Hematopoietic multipotent progenitor cell treated with erythropoietin and hydrocortisone succinate and interleukin-3 and kit ligand, for 8 days (in vitro differentiated cells): ENCODE data around the gene FMNL2.
"Not testable (repeated sequence)": the region's sequence is repeated elsewhere in the genome, so short reads cannot be mapped to it uniquely, and the experiment has no call there.

Experiments
- DNase-seq: peaks from one replicate; pipeline ENCODE4 v3.0.0-alpha.2; 2015

Gene FMNL2

DNA sequence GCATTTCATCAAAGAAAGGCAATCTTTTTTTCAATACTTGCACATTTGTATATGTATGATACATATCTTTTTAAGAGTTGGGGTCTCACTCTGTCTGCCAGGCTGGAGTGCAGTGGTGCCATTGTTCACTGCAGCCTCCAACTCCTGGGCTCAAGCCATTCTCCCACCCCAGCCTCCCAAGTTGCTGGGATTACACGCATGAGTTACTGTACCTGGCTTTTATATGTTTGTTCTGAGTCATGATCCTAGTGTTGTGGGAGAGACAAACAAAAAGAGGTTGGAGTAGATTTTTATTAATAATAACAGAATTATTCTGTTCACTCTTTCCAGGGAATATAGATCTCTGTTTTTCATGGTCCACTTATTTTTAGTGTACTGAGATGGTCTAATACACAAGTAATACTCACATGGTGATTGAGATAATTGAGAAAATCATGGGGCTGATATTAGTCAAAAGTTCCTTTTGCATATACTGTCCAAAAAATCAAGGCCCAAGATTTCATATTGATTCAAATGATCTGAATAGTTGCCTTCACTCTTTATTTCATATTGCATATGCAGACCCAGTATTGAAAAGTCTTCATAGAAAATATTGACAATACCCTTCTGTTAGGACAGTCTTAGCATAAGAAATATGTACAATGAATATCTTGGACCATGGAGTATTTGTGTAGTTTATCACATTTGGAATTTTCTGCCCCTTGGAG lies 138.3 kb downstream of the FMNL2 start:
- no peak for DNase-seq

DNA sequence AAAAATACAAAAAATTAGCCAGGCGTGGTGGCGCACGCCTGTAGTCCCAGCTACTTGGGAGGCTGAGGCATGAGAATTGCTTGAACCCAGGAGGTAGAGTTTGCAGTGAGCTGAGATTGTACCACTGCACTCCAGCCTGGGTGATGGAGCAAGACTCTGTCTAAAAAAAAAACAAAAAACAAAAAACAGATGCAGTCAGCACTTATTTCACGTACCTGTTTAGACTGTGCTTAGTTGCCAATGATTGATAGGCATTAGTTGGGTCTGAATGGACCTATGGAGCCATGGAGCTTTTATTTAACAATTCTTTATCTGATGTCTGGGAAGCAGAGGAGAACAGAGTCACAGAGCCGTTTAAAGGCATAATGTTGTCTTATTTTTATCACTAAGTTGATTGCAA lies 139.5 kb downstream of the FMNL2 start:
- not testable (repeated sequence) for DNase-seq

DNA sequence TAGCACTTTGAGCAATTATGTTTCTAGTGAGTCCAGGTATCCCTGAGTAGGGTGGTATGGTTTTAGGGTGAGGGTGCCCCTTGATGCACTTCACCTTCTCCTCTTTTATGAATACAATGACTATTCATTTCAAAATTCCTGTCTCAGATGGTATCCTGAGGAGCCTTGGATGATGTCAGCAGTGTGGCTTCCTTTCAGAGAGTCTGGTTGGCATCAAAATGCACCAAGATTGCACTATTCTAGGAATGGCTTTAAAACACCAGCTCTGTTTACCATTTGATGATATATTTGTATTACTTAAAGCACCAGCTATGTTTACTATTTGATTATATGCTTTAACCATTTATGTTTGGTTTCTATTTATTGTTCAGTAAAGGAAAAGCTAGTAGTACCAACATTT lies 141.0 kb downstream of the FMNL2 start:
- no peak for DNase-seq

DNA sequence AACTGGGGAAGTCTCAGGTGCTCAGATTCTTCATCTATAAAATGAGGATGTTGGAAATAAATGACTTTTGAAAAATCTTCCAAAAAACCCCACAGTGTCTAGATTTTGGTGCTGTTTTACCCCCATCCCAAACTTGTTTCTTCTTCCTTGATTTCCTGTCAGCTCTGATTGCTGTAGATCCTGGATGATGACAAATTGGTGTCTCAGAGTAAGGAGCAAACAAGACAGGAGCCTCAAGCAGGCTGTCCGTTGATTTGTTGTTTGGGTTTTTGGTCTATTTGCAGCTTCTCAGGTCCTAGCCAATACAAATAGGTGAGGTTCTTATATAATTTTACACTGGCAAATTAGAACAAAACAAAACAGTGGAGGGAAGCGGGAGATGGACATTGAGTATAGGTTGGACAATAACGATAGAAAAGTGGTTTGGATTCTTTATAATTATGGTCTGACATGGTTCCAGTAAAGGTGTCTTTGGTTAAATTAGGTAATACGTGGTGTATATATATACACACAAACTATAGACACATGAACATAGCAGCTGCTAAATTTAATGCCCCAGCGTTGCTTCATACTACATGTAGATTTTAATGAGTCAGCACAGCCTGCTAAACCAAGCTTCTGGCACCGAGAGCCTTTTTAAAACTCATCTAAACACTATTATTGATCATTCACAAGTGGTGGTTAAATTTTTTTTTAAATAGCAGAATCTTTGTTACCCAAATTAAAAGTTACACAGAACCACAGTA lies 142.5 kb downstream of the FMNL2 start:
- no peak for DNase-seq

DNA sequence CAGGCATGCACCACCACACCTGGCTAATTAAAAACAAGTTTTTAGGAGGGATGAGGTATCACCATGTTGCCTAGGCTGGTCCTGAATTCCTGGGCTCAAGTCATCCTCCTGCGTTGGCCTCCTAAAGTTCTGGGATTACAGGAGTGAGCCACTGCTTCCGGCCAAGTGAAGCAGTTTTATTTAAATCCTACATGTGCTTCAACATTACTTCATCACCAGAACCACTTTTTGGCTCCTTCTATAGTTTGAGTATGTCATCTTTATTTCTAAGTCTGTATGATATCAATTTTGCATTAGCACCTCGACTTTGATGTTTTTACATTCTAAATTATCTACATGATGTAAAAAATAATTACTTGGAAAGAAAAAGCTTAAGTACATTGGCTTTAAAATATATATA lies 144.3 kb downstream of the FMNL2 start:
- no peak for DNase-seq

DNA sequence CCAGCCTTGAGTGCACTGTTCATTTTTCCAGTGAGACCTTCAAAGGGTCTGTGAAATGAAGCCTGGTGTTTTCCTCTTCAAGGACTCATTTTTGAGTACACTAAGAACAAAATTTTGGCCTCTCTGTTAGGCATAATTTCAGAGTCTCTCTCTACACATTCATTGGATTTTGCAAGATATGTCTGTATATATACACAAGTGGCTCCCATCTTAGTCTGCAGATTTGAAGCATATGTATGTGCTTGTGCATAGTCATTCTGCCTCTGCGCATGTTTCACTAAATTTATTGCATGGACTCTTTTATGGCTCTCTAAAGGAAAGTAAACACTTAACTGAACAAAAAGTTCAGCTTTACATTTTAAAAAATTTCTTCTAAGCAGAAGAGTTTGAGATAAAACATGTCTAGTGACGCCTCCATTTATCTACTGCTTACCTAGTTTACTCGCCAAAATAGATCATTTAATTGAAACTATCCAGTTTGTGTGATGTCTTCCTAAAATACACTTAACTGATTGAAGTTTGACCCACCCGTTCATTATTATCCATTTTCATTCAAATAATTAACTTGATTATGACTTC lies 145.9 kb downstream of the FMNL2 start:
- DNase-seq, result no peak

DNA sequence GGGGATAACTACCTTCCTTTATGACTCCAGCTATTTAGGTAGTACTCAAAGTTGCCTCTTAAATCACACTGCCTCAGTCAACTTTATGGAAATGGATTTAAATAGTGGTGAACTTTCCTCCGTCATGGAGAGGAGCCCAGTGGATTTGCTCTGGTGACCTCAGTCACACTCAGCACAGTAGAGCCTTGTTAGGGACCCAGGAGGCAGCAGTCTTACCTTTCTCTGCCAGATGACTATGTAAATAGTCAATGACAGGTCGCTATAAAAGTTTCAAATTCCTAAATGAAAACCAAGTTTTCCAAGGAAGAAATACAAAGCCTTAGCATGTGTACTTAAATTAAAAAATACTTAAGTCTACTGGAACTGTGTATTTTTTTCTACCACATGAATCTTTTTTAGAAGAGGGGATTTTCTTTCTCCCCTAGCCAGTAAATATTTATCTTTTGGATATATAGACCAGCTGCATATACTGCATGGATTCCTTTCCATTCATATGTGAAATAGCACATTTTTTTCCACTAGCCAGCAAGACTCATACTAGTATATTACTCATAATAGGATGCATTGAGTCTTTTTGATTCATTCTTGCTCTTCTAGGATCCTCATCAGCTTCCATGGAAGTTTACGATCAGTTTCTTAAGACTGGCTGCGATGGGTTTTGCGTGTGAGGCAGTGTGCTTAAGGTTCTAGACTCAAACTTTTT lies 147.1 kb downstream of the FMNL2 start:
- DNase-seq, result no peak

DNA sequence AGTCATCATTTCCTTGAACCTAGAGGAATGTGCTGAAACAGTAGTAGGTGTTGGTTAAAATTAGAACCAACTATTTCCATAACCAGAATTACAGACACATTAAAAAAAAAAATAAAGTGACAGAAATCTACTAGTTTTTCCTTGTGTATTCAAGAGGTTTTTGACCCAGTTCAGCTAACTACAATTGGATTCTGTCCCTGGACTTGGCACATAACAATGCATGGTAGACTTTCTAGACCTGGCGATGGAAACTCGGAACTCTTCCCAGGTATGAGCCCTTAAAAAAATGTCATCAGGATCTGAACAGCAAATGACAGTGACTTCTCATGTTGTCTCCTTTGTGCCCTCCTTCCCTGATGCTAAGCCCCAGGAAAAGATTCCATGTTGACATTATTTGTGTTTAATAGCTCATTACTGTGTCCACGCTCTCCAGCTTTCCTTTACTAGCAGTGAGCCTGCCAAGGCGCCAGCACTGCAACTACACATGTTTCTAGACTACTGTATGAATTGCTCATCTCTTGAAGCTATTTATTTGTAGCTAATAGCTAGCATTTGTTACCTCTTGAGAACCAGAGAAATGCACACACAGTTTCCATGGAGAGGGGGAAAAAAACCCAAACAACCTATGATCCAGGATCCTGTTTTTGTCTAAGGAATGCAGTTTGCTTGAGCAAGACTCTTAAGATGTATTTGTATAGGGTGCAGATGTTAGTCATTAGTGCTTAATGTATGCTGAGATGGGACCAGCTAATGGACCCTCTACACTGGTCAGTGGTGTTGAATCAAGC lies 148.5 kb downstream of the FMNL2 start:
- DNase-seq, result no peak

DNA sequence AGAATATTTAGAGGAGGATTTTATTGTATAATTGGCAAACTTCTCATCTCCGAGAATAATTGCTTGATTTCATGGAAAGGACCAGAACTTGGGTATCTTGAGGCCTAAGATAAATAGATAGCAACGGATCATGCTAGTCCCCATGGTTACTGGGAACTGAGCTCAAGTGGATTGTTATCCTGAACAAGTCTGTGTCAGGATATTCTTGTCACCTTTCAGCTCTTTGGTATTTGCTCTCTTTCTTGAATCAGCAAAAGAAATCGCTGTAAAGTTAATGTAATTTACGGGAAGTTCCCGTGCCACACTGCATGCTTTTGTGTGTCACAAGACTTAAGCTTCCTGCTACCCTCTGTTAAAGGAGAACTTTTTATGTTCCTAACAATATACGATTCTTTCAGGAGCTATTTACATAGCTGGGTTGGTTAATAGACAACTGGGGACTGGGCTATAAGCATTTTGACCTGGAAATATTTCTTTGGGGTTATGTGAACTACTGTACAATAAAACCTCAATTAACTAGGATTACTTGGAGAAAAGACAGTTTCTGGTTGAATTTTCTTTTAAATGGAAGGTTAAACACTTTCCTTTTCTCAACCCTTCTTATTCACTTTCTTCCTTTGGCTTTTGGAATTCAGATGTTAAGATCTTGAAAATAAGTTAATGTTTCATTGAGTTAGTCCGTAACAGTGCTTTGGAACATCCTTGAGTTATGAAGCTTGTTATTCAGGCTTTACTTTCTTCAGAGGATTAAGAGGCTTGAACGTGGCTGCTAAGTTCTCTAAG lies 151.2 kb downstream of the FMNL2 start:
- peak; percentile 58 for DNase-seq

DNA sequence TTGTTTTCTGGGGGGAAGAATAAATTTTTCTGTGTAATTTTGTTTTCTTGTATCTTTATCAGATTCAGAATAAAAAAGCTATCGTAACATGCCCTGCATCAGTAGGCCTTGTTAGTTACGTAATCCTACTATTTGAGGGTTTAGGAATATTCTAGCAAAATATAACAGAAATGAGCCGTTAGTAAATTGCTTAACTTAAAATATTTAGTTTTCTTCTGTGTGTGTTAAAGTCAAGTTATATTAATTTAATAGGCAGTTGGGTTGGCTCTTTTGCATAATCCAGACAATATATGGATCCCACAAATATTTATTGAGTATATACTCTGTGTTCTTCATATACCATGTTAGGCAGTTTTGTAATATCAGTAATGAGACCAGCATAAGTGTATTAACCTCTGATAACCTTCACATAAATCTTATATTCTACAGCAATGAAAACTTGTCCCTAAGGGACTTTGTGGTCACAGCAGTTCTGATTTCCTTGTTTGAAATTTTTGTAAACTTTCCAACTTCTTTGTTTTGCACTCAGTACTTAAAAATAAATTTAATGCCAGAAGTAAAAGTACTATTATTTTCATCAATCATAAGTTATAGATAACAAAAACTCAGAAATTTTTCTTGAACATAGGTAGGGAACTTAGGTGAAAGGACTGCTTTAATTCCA lies 151.9 kb downstream of the FMNL2 start:
- DNase-seq, result no peak

DNA sequence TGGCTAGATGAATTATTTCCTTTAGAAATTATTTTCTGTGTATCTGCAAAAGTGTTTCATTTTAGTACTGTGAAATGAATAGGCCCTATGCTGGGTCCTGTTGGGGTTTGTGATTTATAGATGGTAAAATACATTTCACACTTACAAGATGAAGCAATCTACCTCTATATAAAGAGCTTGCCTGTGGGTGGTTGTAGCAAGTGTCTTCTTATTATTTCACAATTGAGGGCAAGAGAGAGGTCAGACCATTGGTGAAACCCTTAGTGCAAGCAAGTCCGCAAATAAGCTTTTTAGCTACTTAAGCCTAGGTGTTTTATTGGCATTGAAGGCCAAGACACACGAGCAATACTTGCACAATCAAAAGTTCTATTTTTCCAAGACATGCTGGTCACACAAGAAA lies 153.1 kb downstream of the FMNL2 start:
- DNase-seq, result no peak

DNA sequence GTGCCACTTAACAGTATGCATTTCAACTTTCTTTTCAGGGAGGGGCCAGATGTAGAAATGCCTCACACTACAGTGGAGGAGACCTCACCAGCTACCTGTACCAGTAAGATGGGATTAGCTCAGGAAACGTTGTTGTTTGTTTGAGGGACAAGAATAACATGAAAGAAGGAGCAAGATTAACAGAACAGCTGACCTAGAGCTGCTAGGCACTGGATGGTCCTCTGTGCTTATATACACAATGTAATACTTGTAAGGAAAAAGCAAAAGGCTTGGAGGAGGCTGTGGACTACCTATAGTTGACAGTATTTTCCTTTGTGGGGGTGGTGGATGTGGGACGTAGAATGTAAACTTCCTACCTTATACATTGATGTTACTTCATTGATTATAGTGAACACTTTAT lies 154.4 kb downstream of the FMNL2 start:
- no peak for DNase-seq

DNA sequence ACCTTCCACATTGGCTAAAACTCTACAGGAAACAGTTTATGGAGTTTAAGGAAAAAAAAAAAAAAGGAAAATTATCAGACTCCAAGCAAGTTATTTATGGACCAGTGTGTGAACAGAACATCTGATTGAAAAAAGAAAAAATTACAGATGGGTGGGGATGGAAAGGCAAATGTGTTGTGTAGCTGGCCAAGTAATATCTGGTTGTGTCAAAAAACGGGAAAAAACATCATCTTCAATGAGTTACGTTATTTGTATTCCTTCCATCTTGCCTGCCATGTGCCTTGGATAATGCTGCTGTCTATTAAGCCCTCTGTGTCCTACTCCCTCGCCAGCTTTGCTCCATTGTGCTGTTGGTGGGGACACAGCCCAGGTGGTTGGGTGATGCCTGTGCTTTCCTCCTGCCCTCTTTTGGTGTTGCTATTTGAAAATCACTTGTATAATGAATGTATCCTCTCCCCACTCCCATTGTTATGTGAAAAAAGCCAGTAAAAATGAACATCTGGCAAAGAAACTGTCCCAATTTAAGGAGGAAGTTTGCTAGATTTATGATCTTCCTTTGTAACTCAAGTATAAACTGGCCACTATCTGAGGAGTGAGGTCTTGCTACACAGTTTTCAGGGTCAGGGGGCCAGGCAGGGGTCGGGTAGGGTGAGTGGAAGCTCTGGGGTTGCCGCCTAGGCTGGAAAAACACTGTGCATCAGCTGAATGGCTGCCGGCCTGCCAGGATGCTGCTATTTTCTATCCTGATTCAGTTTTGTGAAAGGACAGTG lies 155.9 kb downstream of the FMNL2 start:
- no peak for DNase-seq

DNA sequence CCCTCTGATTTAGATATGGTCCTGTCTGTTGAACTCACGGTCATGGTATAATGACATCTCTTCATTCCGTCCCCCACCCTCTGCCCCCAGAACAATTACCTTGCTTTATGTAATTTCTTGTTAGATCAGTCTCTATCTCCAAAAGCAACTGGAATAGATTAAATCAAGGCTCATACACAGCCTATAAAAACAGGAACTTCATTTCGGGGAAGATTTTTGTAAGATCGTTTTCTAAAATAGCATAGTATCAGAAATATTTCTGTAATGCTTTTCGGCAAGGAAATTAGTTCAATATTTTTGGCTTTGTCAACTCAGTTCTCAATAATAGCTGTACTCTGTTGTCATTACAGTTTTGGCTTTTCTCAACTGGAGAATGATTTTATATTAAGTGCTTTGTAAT lies 157.2 kb downstream of the FMNL2 start:
- no peak for DNase-seq

DNA sequence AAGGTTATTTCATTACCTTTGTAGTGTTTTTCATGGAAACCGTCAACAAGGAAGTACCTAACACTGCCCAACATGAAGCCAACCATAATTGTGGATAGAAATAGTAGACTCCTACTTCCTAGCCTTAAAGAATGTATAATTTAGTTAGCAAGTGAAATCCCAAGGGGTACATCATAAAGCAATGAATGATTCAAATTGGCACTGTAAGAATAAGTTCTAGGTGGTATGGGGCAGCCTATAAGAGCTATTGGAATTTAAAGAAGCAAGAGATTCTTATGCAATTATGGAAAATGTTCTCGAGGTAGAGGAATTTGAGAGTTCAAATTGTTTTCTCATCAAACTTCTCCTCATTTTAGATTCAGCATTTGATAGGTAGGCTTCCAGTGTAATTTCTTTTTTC lies 157.9 kb downstream of the FMNL2 start:
- no peak for DNase-seq

DNA sequence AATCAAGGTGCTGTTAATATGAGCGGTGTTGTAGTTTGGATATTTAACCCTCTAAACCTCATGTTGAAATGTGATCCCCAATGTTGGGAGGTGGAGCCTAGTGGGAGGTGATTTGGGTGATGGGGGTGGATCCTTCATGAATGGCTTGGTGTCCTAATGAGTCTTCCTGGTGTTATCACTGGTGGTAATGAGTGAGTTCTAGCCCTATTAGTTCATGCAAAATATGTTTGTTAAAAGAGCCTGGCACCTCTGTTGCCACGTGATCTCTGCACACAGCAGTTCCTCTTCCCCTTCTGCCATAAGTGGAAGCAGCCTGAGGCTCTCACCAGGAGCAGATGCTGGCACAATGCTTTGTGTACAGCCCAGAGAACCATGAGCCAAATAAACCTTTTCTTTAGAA lies 158.4 kb downstream of the FMNL2 start:
- DNase-seq, result no peak

DNA sequence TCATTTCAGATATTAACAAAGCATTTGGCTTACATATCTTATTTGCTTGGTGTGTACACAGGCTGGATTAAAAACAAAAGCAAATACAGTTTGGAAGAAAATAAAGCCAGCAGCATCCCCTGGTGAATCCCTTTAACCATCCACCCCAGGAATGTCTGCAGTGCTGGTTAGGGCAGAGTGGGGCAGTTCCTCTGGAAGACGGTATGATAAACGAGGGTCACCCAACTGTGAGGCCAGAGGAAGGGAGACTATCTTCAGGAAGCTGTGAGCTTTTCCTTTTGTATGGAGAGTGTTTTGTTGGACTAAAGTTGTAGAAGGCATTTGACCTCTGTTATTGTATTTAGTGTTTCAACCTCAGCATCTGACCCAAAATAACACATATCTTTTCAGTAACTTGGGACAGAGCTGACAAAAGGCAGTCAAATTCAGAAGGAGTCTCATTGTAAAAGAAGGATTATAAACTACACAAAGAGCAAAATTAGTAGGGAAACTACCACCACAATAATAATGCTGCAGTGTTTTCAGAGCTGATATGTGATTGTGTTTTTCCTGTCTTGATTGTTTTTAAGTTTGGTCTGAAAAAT lies 159.1 kb downstream of the FMNL2 start:
- no peak for DNase-seq

DNA sequence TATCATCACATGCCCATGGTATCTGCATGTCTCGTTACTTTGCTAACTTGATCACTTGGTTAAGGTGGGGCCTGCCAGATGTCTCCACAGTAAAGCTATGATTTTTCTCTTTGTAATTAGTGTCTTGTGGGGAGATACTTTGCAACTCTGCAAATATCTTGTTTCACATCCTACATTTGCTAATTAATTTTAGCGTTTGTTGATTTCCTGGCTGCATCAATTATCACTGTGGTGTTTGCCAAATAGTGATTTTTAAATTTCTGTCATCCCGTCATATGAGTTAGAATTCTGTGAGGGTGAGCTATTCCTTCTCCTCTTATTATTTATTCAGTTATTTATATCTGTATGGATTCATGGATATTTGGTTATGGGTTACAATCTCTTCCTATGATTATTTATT lies 161.4 kb downstream of the FMNL2 start:
- no peak for DNase-seq

DNA sequence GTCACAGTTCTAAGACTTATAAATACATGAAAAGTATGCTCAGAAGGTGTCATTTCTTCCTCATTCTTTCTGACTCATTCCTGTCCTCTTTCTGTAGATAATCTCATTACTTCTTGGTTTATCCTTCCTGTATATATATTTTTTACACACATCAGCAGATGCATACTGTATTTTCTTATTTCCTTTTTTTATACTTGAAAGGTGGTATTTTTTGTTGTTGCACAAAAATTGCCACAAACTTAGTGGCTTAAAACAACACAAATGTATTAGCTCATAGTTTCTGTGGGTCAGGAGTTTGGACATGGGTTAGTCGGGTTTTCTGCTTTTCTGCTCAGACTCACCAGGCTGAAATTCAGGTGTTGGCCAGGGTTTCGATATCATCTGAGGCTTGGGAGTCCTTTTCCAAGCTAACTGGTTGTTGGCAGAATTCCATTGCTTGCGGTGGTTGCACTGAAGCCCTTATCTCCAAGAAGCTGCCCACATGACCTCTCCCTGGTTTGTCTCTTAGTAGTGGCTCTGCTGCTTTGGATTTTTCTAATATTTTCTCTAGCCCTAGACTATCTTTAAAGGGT lies 162.6 kb downstream of the FMNL2 start:
- peak; percentile 87 for DNase-seq

DNA sequence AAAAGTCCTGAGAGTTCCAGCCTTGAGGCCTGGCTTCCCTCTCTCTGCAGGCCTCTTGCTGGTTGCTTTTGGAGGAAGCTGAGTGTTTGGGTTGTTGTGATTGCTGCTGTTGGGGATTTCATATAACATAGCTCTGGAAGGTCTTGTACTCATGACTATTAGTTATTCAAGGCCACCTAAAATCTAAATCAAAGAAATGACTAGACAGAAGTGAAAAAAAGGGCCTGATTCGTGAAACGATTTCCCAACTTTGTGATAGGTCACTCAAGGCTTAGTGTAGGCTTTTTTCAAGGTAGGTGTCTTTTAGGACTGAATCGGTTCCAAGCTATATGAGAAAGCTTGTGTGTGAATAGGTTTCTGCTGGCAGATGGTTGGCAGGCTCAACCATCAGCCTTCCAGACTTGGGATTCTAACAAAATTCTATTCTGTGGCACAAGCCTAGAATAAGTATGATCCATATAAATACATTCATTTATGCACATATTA lies 164.4 kb downstream of the FMNL2 start:
- no peak for DNase-seq
